SW480 (cell line): Measurements from ENCODE around the gene LFNG.

Experiments used
- DNase-seq: peaks from one replicate; pipeline ENCODE4 v3.0.0-alpha.2; 2016; ENCODE audit warnings: low spot score

LFNG gene

DNA sequence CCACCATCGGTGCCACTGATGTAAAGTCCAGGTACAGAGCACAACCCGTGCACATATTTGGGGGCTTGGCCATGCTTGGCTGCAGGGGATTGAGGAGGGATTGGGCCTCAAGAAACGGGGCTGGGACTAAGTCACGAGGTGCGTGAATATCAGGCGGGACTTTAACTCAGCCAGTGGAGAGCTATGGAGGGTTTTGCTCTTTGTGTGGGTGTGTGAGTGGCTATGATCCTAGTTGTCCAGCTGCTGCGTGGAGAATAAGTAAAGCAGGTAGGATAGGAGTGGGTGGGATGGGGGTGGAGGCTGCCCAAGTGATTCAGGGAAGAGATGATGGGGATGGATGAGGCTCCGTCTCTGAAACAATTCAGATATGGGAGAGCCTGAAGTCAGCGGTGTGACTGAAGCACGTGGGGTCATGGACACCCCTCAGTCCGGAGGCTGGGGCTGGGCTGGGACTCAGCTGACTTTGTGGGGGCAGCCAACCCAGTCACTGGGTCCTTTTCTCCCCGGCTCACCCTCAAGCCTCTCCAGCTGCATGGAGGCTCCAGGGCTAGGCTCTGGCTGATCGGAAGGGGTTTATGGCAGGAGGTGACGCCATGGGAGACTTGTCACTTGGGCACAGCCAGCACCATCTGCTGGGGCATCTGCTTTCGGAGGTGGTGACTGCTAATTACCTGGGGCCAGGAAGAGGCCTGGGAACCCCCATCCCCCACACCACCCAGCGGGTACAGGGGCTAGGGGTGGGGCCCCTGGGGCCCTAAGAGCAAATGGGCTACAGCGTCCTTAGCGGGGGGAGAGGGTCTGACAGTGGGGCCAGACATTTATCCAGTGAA is 1.7 kb upstream of the LFNG start:
- DNase-seq: peak; percentile 90

DNA sequence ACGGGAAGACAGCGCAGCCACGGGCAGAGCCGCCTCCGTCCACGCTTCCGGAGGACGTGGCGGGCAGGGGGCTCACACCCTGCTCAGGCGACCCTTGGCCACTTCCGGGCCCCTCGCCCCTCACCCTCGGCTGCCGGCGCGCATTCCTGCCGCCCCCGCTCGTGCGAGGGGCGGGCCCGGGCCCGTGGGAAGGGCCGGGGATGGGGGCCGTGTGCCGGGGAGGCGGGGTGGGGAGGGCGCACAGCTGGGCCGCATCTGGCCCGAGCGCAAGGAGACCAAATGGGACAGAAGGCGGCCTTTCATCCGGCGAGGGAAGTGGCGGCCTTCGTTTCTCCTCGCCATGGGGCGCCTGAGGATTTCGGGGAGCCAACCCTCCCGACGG is 846 bp upstream of the LFNG start:
- no peak for DNase-seq

DNA sequence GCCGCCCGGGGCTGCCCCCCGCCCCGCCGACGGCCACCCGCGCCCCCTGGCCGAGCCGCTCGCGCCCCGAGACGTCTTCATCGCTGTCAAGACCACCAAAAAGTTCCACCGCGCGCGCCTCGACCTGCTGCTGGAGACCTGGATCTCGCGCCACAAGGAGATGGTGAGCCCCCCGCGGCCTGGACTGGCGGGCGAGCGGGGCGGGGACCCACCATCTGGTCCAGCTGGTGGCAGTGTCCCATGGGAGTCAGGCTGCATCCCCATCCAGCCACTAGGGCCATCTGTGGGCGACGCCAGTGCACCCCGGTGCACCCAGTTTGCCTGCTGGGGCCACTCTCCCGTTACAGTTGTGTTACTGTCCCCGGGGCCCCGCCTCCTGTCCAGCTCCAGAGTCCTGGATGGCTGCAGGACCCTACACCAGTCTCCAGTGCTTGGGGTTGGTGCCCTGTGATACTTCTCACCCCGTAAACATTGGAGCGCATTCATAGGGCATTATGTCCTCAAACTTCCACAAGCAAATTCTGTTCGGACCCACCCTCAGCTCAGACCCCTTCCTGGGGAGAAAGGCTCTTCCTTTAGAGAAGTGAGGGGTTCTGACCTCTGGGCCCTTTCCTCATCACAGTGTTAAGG is 672 bp downstream of the LFNG start:
- peak; percentile 88 for DNase-seq

DNA sequence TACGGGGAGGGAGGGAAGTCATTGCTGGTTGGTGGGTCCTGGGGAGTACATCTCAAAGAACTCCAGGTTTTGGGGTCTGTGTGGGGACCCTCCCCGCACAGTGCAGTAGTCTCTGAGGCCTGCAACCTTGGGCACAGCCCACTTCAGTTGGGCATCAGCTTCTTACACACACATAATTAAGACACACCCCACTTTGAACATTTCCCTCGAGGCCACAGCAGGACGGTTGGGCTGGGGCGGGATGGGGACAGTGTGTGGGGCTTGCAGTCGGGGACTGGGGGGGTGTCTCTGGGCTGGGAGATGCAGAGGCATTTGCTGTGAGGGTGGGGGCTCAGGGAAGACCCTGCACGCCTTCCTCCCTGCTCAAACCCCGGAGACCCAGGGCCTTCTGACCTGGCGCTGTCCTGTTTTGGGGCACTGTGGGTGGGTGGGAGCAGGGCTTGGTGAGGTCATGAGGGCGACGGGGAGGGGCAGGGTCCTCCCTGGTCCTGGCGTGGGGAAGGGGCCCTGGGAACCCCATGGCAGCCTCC is 1.3 kb downstream of the LFNG start:
- DNase-seq: peak; percentile 45

DNA sequence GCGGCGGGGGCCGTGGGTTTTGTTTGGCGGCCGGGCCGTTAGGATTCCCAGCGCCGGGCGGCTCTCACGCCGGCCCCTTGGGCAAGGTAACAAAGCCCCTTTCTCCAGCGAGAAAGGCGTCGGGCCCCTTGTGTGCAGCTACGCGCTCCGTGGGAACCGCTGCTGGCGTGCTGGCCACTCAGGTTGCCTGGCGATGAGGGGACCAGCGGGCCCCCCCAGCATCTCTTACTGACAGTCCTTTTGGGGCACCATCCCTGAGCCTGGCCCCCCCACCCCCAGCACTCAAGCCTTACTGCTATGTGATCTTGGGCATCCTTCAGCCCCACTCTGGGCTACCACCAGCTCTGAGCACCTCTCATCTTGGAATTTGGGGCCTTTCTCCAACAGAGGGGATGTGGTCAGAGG is 1.8 kb downstream of the LFNG start:
- DNase-seq: no peak

DNA sequence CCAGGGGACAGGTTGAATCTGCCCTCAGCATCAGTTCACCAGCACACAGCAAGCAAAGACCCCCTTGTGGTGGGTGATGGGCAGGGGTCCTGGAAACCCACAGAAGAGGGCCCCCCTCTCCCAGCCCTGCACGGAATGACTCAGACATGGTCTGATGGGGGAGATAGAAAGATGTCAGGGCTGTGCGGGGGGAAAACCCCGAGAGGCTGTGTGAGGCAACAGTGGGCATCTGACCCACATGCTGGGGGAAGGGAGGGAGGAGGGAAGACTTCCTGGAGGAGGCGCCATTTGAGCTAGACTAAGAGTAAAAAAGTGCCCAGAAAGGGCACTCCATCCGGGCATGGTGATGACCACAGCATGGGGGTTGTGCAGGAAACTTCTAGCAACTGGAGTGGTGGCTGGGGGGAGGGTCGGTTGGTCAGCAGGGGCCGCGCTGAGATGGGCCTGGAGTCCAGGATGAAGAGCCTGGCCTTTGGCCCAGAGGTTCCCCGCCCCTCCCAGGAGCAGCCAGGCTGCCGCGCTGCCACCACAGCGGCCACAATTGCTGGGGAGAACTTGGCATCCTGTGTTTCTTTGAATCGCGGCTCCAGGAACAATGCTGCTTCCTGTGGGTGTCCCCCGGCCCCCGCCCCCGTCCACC is 2.5 kb downstream of the LFNG start:
- peak; percentile 74 for DNase-seq

DNA sequence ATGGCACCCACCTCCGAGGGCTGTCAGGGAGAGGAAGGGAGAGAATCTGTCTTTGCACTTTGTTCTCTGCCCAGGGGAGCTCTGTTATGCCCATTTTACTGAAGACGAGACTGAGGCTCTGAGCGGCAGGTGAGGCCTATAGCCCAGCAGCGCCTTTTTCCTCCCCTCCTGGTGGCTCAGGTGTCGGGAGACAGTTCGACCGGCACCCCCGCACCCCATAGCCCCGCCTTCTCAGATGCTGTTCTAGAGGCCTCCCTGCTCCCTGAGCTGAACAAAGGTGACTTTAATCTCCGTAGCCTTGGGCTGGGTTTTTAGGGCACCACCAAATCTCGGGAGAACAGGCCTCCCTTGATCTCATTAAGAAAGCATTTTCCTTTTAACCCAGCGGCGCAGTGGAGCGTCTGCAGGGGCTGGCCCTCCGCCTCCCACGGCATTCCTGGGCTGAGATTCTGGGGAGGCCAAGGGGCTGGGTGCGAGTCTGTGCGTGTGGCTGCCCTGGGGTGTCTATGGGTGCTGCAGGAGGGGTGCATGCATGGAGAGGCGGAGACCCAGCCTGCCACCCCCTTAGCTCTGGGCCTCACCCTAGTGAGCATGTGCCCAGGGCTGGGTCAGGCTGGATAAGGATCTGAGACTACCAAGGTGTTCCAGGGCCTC is 3.3 kb downstream of the LFNG start:
- DNase-seq: peak; percentile 97

DNA sequence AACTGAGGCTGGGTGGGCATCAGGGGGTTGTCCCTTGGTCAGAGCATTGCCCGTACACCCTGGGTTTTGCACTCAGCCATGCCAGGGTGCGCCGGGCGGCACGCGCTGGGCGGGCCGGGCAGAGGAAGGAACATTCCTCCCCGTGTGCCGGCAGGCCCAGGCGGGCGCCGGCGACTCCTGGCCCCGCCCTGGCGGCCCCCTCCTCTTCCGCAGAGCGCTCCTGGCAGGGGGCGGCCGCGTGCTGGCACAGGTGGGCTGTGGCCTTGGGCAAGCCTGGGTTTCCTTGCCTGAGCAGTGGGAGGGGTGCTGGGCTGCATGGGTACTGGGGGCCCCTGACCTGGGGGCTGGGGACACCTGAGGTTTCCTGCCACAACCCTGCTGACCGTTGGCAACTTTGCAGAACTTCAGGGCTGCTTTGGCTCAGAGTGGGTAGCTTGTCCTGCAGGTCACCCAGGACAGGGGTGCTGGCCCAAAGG is 3.9 kb downstream of the LFNG start:
- DNase-seq: peak; percentile 80

DNA sequence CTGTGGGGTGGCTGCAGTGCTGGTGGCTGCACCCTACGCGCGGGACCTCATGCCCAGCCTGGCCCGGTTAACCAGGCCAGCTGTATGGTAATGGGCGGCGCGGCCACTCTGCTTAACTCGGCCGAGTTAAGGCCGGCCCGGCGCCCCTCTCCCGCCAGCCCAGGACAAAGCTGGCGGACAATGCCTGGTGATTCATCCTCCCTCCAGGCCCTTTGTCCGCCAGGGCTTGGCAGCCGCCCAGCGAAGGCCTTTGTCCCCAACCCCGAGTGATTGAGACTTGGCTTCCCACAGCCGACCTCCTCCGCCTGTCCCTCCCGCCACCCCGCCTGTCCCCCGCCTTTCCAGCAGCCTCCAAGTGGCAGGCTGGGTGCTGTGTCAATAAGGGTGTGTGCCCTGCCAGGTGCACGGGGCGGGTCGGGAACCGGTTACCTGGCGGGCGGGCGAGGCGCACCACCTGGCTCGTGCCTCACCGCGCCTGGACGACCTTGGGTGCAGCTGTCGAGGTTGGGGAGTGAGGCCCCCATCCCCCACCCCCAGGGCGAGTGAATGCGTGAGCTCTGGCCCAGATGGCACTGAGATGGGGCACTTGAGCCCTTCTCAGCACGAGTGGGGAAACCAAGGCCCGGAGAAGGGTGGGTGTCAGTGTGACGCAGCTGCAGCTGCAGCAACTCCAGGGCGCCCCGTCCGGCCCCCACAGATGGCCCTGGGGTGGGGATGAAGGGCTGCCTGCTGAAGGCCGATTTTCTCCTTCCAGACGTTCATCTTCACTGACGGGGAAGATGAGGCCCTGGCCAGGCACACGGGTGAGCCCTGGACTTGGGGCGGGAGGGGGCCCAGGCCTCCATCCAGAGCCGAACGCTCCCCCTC is 4.6 kb downstream of the LFNG start:
- peak; percentile 98 for DNase-seq

DNA sequence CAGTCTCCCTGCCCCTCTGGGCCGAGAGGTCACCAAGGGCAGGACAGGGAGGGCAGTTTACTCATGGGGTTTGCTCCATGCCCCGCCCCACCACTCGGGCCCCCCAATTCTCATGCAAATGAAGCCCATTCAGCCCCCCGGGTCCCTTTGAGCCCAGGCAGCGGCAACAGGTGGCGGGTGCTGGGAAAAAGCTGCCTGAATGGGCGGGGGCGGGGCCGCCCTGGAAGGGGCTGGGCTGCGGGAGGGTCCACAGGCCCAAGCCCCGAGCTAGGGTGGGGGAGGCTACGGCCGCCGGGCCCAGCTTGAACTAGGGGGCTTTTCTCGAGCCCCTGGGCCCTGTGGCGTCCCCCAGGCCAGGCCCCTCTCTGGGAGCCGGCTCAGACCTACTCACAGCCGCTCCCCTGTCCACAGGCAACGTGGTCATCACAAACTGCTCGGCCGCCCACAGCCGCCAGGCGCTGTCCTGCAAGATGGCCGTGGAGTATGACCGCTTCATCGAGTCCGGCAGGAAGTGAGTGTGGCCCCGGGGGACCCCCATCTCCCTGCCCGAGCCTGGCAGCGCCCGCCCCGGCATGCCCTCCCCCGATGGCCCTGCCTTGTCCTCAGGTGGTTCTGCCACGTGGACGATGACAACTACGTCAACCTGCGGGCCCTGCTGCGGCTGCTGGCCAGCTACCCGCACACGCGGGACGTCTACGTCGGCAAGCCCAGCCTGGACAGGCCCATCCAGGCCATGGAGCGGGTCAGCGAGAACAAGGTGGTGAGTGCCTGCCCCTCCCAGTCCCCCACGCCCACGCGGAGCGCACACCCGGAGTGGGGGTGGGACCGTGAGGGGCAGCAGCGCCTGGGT is 5.5 kb downstream of the LFNG start:
- DNase-seq: peak; percentile 19

DNA sequence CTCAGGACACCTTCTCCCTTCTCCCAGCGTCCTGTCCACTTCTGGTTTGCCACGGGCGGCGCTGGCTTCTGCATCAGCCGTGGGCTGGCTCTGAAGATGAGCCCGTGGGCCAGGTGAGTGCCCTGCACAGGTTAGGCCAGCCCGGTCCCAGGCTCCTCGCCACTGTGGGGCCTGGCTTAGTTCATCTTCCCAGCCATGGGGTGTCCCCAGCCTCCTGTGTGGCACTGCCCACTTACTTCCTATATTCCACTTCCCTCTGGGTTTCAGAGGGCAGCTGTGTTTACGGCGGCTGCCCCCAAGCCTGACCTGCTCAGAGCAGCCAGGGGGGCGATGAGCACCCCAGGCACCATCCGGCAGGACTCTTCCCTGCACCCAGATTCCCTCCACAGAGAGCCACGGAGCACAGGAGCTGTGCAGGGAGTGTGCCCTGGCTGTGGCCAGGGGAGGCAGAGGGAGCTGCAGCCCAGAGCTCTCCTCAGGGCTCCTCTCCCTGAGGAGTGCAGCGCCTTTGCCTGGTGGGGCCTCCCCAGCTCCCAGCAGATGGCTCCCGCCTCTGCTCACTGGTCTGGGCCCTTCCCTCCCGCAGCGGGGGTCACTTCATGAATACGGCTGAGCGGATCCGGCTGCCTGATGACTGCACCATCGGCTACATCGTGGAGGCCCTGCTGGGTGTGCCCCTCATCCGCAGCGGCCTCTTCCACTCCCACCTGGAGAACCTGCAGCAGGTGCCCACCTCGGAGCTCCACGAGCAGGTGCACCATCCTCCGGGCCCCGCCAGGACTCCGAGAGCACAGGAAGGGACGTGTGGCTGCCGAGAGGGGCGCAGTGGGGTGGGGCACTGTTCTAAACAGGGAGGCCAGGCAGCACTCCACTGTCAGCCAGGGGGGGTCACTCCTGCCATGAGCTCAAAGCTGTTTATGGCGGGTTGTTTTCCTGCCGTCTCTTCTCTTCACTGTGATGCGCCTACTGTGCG is 6.4 kb downstream of the LFNG start:
- DNase-seq: peak; percentile 75

DNA sequence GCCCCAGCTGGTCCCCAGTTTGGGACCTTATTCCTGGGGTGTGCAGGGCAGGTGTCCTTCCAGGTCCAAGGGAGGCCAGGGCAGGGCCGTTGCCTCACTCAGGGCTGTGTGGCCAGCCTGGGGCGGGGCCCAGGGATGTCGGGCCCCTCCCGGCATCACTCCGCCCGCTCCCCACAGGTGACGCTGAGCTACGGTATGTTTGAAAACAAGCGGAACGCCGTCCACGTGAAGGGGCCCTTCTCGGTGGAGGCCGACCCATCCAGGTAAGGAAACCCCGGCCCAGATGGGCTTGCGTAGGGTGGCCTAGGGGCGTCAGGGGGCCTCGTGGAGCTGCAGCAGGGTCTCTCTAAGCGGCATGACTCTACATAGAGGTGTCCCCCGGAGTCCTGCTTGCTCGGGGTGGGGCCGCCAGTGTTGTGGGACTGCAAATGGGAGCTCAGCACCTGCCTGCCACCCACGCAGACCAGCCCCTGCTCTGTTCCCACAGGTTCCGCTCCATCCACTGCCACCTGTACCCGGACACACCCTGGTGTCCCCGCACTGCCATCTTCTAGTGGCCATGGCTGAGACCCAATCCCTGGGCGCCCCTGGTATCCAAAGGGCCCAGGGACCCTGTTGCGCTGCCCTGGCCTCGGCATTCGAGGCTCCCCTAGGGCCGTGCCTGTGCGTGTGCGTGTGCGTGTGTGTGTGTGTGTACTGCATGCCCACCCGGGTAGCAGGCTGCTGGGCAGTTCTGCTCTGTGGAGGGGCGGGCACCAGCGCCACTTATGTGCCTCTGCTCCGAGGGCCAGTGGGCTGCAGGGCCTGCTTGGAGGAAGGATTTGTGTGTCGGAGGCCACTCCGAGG is 7.3 kb downstream of the LFNG start:
- DNase-seq: peak; percentile 81

DNA sequence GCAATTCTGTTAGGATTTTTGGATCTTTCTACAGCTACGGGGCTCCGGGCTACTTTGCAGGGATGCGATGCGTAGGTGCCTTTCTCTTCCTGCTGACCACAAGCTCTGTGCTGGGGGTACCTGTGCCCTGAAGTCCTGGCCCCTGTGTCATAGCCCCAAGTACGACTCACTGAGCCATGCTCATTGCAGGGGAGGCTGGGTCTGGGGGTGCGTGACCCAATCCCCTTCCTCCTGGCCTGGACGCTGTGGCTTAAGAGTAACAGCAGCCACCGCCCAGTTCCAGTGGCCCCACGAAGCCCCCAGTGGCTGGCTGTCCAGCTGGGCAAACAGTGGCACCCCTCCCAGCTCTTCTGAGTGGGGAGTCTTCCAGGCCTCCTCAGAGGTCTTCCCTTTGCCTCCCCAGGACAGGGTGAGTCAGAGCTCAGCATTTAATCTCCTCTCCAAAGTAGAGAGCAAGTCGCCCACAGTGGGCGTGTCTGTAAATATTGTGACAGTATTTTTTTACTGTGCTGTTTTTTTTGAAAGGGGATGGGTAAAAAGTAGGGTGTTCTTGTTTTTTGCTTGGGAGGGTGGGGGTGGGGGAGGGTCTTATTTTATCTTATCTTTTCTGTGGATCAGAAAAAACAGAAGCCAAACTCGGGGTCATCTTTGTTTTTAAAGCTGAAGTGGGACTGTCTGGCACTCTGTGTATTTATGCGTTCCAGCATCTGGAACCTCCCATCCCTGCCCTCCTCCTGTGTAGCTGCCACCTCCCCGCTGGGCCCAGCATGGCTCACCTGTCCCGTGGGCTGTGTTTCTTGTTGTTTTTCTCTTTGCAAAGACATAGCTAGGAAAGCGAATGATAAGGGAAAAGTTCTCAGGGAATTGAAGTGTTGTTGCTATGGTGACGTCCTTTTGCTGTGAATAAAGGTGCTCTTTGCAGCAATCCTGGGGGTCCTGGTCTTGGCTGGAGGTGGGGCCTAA is 8.2 kb downstream of the LFNG start:
- DNase-seq: peak; percentile 77

DNA sequence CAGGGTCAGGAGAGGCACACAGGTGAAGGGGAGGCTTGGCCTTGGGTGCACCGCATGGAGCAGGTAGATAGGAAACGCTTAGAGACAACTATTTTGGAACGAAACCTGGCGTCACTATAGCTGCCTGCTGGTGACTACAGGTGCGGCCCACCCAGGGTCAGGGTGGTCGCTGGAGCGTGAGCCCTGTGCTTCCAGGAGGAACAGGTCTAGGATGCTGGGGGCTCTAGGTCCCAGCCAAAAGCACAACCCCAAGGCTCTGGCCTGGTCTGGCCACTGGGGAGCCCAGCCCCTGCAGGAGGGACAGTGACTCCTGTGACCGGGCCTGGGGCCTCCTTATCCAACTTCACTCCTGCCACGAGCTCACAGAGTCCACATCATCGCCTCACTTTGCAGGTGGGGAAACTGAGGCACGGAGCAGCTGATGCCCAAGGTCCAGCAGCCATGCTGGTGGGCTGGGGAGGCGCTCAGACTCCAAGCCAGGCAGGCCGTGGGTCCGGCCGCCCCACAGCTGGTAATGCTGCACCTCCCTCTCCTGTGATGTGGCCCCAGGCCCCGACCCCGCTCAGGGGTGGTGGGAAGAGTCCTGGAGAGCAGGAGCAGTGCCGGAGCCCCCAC is 9.0 kb downstream of the LFNG start:
- DNase-seq: no peak

DNA sequence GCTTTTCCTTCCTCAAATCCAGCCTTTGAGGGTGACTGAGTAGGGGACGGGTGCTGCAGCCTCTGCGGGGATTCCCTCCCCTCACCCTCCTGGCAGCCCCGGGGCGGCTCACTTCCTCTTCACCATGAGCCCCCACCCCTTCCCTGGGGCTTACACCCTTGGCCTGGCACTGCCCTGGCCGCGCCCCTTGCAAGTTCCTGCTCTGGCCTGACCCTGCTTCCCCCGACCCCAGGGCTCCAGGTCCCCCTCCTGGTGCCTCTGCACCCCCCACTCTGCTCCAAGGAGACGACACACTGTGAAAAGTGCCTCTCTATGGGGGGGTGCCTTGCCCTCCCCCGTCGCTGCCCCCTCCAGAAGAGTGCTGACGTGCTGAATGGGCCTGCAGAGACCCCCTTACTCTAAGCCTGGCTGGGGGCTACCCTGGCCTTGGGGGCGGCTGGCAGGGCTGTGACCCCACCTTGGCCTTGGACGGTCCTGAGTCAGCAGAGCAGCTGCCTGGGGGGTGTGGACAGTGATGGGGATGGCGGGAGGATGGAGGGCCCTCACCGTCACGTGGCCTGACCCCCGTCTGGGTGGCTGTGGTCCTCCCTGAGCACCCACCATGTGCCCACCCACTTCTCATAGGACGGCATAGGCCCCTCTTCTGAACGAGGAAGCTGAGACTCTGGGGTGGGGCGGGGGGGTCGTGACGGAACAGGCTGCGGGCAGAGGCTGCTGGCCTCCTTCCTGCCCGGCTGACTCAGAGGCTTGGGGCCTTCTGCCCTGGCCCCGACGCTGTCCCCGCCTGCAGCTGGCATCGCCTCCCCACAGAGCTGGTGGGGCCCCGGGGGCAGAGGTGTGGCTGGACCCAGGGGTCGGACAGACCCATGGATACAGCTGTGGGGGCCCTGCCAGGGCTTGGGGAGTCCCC is 9.8 kb downstream of the LFNG start:
- DNase-seq: peak; percentile 73
